ENCODE results near the gene RANBP9.

Gene RANBP9

GRCh38 chr6:13710552-13711323 is 897 bp downstream of the RANBP9 start:
- peak; percentile 22 for DNase-seq (ENCODE audit: low read depth)

GRCh38 chr6:13709689-13710551 is 1.7 kb downstream of the RANBP9 start:
- no peak for DNase-seq (ENCODE audit: low read depth)

GRCh38 chr6:13708736-13709135 is 2.9 kb downstream of the RANBP9 start:
- DNase-seq (ENCODE audit: low read depth) = no peak

- no peak for DNase-seq (ENCODE audit: low read depth)
Measured at GRCh38 chr6:13703496-13703895, 8.1 kb downstream of the RANBP9 start.

GRCh38 chr6:13702809-13703302 is 8.8 kb downstream of the RANBP9 start:
- DNase-seq (ENCODE audit: low read depth) = no peak

- DNase-seq (ENCODE audit: low read depth) = no peak
Measured at GRCh38 chr6:13700232-13700631, 11.4 kb downstream of the RANBP9 start.

GRCh38 chr6:13698715-13699114 is 12.9 kb downstream of the RANBP9 start:
- DNase-seq (ENCODE audit: low read depth) = no peak

- no peak for DNase-seq (ENCODE audit: low read depth)
Measured at GRCh38 chr6:13697857-13698256, 13.8 kb downstream of the RANBP9 start.

- no peak for DNase-seq (ENCODE audit: low read depth)
Measured at GRCh38 chr6:13696226-13696625, 15.4 kb downstream of the RANBP9 start.

GRCh38 chr6:13695252-13695651 is 16.4 kb downstream of the RANBP9 start:
- no peak for DNase-seq (ENCODE audit: low read depth)

- DNase-seq (ENCODE audit: low read depth) = no peak
Measured at GRCh38 chr6:13694562-13694961, 17.1 kb downstream of the RANBP9 start.

- no peak for DNase-seq (ENCODE audit: low read depth)
Measured at GRCh38 chr6:13689511-13690256, 22.0 kb downstream of the RANBP9 start.

- DNase-seq (ENCODE audit: low read depth) = no peak
Measured at GRCh38 chr6:13688692-13689196, 22.9 kb downstream of the RANBP9 start.

- no peak for DNase-seq (ENCODE audit: low read depth)
Measured at GRCh38 chr6:13687917-13688351, 23.7 kb downstream of the RANBP9 start.

- DNase-seq (ENCODE audit: low read depth) = no peak
Measured at GRCh38 chr6:13684855-13685254, 26.8 kb downstream of the RANBP9 start.

GRCh38 chr6:13683038-13683437 is 28.6 kb downstream of the RANBP9 start:
- DNase-seq (ENCODE audit: low read depth) = no peak

GRCh38 chr6:13682346-13682745 is 29.3 kb downstream of the RANBP9 start:
- no peak for DNase-seq (ENCODE audit: low read depth)

- DNase-seq (ENCODE audit: low read depth) = no peak
Measured at GRCh38 chr6:13681305-13682061, 30.2 kb downstream of the RANBP9 start.

- no peak for DNase-seq (ENCODE audit: low read depth)
Measured at GRCh38 chr6:13680448-13680968, 31.1 kb downstream of the RANBP9 start.

- no peak for DNase-seq (ENCODE audit: low read depth)
Measured at GRCh38 chr6:13679996-13680395, 31.6 kb downstream of the RANBP9 start.
